ENCODE measurements around the gene FREM2. TPM values are rescaled to one million over a fixed set of nuclear protein-coding genes. Genes with fewer than 3 reads are reported as not detected.

The FREM2 gene
- total and polyA plus RNA-seq, 2 donors (not counting 3 experiments of a cell fraction or from before 2014, with no cell fraction given), result under 0.01 TPM; not detected in 1

- BruUV-seq (replicated peaks), result no TSS peak
- no peak overlapping the region for H3K4me2 ChIP-seq (ENCODE audit: insufficient read depth, low read length)
- H3K9me1 ChIP-seq (replicated peaks; ENCODE audit: control insufficient read depth, extremely low read depth, insufficient read depth, low read length), result no peaks in the 10 kb centered on the region
- FAIRE-seq (no peak), DNase-seq (ENCODE audit: low read depth, low spot score) (no peak)
- POLR2A ChIA-PET, result no interaction called here
- peaks cover 0 to 4% of the 10 kb centered on the region in 2 experiments for H3K27me3 ChIP-seq (ENCODE audit: control insufficient read depth in 2 of 2, insufficient read depth in 2 of 2, low read length in 2 of 2)
- H3K27ac ChIP-seq (ENCODE audit: insufficient read depth, low read depth, low read length), result no peak overlapping the region
- no peaks in the 10 kb centered on the region for H3K9me3 ChIP-seq (replicated peaks; ENCODE audit: control insufficient read depth, insufficient read depth, low read length)
- no peak overlapping the region for H3K4me3 ChIP-seq (replicated peaks in 1 of 3; ENCODE audit: insufficient read depth in 1 of 3, low read depth in 1 of 3, low read length in 3 of 3)
- H3K4me1 ChIP-seq (ENCODE audit: control insufficient read depth, extremely low read depth, insufficient read depth, low read length), result no peaks in the 10 kb centered on the region
- TF ChIP-seq MYC (IDR thresholded peaks at IDR 0.05; ENCODE audit: low read depth, low read length), result no peak
- no peak for TF ChIP-seq JUN (IDR thresholded peaks at IDR 0.05; ENCODE audit: borderline replicate concordance, insufficient read depth, insufficient read length, low read depth)
- TF ChIP-seq FOS (IDR thresholded peaks at IDR 0.05; ENCODE audit: borderline replicate concordance, insufficient read depth, low read length), result no peak
- TF ChIP-seq CTCF (IDR thresholded peaks at IDR 0.05; ENCODE audit: extremely low read depth in 1 of 2, insufficient read depth in 1 of 2, low read depth in 1 of 2, low read length in 2 of 2), result no peak
- TF ChIP-seq GATA2 (IDR thresholded peaks at IDR 0.05; ENCODE audit: insufficient read depth, insufficient read length, low read depth, low read length), result no peak
- H3K9ac ChIP-seq (replicated peaks; ENCODE audit: extremely low read depth, insufficient read depth, low read length), result no peak overlapping the region
- dilution Hi-C loops (cut with MboI; ENCODE audit: extremely low pct_ligation_motif_present, low sequenced_read_pairs), result no loop called here
- no peaks in the 10 kb centered on the region for H3K36me3 ChIP-seq (ENCODE audit: control insufficient read depth in 2 of 2, extremely low read depth in 1 of 2, insufficient read depth in 2 of 2, low read length in 2 of 2)
- intact Hi-C loops (cut with micrococcal nuclease), result no loop called here
- no peaks in the 10 kb centered on the region for H4K20me1 ChIP-seq (replicated peaks; ENCODE audit: control insufficient read depth, extremely low read depth, insufficient read depth, low read length)
- H3K79me2 ChIP-seq (ENCODE audit: control insufficient read depth, insufficient read depth, low read length), result no peaks in the 10 kb centered on the region
- CTCF ChIA-PET, result interaction anchor here (0.7 to 1.0 kb wide), 2 partner anchors 15 to 351 kb away, joined by 3 read pairs; no protein-coding TSS in a partner anchor
- H2AFZ ChIP-seq (ENCODE audit: low read depth, low read length), result no peak overlapping the region
These were observed 30.2 kb upstream of the FREM2 start for GRCh38 chr13:38656699-38657098.

GRCh38 chr13:38657191-38657590, 29.7 kb upstream of the FREM2 start:
- Histone ChIP-seq H3K27ac (ENCODE audit: insufficient read depth, low read depth, low read length) (no peak overlapping the region), H3K4me2 (ENCODE audit: insufficient read depth, low read length) (no peak overlapping the region), H3K9me1 (replicated peaks; ENCODE audit: control insufficient read depth, extremely low read depth, insufficient read depth, low read length) (no peaks in the 10 kb centered on the region), H3K4me1 (ENCODE audit: control insufficient read depth, extremely low read depth, insufficient read depth, low read length) (no peaks in the 10 kb centered on the region), H3K9ac (replicated peaks; ENCODE audit: extremely low read depth, insufficient read depth, low read length) (no peak overlapping the region), H3K9me3 (replicated peaks; ENCODE audit: control insufficient read depth, insufficient read depth, low read length) (no peaks in the 10 kb centered on the region), H3K79me2 (ENCODE audit: control insufficient read depth, insufficient read depth, low read length) (no peaks in the 10 kb centered on the region), H3K4me3 (replicated peaks in 1 of 3; ENCODE audit: insufficient read depth in 1 of 3, low read depth in 1 of 3, low read length in 3 of 3) (no peak overlapping the region), H3K27me3 (ENCODE audit: control insufficient read depth in 2 of 2, insufficient read depth in 2 of 2, low read length in 2 of 2) (peaks cover 0 to 4% of the 10 kb centered on the region in 2 experiments), H4K20me1 (replicated peaks; ENCODE audit: control insufficient read depth, extremely low read depth, insufficient read depth, low read length) (no peaks in the 10 kb centered on the region), H3K36me3 (ENCODE audit: control insufficient read depth in 2 of 2, extremely low read depth in 1 of 2, insufficient read depth in 2 of 2, low read length in 2 of 2) (no peaks in the 10 kb centered on the region), H2AFZ (ENCODE audit: low read depth, low read length) (no peak overlapping the region)
- ChIA-PET CTCF (interaction anchor here (0.7 to 1.0 kb wide), 2 partner anchors 15 to 351 kb away, joined by 3 read pairs; no protein-coding TSS in a partner anchor), POLR2A (no interaction called here)
- TF ChIP-seq JUN (IDR thresholded peaks at IDR 0.05; ENCODE audit: borderline replicate concordance, insufficient read depth, insufficient read length, low read depth), result no peak
- TF ChIP-seq CTCF (IDR thresholded peaks at IDR 0.05; ENCODE audit: extremely low read depth in 1 of 2, insufficient read depth in 1 of 2, low read depth in 1 of 2, low read length in 2 of 2), result no peak
- TF ChIP-seq GATA2 (IDR thresholded peaks at IDR 0.05; ENCODE audit: insufficient read depth, insufficient read length, low read depth, low read length), result no peak
- no peak for TF ChIP-seq MAX (IDR thresholded peaks at IDR 0.05; ENCODE audit: insufficient read depth, insufficient read length)
- TF ChIP-seq POLR2AphosphoS5 (IDR thresholded peaks at IDR 0.05; ENCODE audit: insufficient read depth, low read depth, low read length), result no peak
- no peak for TF ChIP-seq MYC (IDR thresholded peaks at IDR 0.05; ENCODE audit: low read depth, low read length)
- DNase-seq (ENCODE audit: low read depth, low spot score), result no peak
- FAIRE-seq, result no peak
- no TSS peak for BruUV-seq (replicated peaks)
- intact Hi-C loops (cut with micrococcal nuclease), result no loop called here
- dilution Hi-C loops (cut with MboI; ENCODE audit: extremely low pct_ligation_motif_present, low sequenced_read_pairs), result no loop called here

All from endothelial cell of umbilical vein (primary cell).